HG03045 (cell line): ENCODE results near the gene GPR3.
"Not testable (repeated sequence)": the region's sequence is repeated elsewhere in the genome, so short reads cannot be mapped to it uniquely, and the experiment has no call there.

Experiments used
- ATAC-seq: cut with Tn5 transposase; IDR thresholded peaks from one replicate; pipeline ENCODE4 v1.9.1; 2021; ENCODE audit warnings: mild to moderate bottlenecking, moderate library complexity; ENCODE audit not compliant: unreplicated experiment

GPR3 gene

DNA sequence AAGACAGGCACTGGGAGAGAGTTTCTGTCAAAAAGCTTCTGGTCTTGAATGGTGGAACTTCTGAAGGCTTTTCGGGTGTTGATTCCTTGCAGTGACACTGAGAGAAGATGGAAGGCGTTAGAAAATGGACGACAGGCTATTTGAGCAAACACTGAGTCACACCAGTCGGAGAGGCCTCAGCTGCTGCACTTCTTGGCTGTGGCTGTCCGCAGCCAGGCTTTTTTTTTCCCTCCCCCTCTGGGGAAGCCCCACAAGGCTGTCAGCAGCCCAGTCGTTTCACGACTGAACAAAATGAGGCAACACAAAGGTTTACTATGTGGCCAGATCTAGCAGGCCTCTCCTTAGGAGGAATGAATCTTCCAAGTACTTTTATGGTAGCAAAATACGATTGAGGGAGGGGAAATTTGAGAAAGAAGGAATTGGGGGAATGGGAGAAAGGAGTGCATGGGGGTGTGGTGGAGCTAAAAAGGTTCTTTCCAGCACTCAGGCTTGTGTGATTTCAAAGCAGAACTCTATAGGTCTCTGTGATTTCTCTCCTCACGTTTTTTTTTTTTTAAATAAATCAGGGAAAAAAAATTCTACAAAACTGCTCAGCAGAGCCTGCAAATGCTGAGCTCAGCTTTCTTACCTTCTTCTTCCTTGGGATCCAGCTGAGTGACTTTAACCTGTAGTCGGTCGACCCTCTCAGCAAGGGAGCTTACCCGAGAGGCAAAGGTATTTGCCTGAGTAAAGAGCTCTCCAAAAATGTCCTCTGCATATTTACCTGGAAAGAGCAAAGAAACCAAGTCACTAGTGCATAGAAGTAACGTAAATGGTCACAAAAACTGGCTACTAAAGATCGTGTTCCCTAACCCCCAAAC lies 26.1 kb downstream of the GPR3 start:
- peak; percentile 73 for ATAC-seq

DNA sequence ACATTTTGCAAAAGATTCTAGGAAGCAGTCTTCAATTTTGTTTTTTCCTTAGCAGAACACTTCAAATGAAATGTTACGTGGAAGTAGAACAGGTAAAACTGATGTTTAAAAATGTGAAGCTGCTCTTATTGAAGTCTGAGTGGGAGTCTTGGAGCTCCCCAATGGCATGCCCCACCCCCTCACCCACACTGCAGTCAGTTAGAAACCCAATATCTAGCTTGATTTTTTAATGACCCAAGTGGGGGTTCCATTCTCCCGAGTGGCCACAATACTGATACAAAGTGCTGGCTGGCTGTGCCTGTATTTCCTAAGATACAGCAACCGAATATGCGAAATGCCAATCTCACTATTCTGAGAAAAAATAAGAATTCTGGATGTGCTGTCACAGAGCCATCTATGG lies 31.3 kb downstream of the GPR3 start:
- ATAC-seq, result no peak

DNA sequence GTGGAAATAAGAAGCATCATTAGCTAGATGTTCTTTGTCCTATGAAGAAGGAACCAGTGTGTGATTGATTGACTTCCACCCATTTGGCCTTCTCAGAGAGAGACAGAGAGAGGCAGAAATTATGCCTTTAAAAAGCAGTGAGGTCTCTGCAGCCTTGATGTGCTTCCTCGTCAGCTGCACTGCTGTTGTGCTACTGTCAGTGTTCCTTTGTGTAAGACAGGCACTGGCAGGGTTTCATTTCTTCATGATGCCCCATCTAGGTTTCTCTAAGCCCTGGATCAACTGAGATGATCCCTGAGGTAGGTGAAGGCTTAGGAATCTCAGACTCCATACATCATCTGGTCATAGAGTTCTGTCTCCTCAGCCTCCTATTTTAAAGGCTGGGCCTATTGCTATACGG lies 34.9 kb downstream of the GPR3 start:
- ATAC-seq, result no peak

DNA sequence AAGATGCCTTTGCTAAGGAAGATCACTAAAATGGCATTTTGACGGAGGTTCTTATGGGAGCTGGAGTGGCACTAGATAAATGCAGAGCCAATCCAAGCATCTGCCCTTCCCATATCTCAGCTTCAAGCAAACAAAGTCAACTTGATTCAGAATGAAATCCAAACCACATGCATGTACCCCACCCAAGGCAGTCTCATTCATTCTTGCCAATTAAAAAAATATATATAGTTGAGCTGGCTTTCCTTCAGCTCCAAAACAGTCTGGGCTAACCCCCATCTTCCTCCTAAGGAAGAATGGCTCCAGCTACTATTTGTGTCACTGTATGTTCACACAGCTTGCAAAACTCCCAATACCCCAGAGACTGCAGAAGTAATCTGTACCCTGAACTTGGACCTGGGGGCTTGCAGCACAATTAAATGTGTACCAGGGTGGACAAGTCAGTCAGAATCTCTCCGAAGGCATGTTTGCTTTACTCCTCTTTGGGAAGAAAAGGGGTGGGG lies 35.4 kb downstream of the GPR3 start:
- no peak for ATAC-seq

DNA sequence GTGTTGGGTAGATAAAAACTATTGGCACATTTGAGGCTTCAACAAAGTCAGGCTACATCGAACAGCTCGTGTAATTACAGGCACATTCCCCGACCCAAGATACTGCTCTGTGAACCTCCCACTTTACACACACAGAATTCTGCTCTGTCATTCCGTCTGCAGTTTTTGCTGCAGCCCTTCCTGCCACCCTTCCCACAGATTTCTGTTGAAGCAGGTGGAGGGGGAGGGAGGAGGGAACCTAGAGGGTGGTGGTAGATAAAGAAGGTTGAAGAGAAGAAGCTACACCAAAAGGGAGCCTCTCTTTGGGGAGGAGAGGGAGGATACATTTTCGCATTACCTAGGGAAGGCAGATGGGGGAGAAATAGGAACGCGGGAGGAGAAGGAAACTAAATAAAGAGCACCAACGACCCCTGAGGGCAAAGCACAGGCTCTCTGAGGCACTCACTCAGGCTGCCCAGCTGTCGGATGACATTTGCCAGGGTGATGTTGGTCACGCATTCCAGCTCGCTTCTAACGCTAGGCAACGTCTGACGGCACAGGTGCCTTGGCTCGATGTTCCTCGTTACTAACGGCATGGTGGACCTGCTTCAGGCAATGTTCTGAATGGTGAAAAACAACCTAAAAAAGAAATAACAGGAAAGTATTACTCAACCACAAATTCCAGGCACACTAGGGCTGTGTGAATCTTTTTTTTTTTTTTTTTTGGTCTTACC lies 36.0 kb downstream of the GPR3 start:
- ATAC-seq, result no peak

DNA sequence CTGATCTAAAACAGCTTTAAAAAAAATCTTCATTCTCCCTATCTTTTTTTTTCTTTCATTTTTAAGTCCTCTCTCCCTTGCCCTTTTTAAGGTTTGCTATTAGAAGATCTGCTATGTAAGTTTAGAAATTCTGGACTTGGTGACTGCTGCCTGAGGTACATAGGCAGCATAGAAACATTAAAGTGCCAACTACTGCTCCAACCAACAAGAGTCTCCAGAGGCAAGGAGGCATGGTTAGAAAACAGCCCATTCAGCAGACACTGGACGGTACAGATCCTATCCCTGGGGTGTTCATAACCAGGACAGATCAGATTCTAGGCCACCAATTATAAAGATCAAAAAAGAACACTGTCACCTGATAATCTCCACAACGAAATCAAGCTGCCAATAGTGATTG lies 36.6 kb downstream of the GPR3 start:
- ATAC-seq, result no peak

DNA sequence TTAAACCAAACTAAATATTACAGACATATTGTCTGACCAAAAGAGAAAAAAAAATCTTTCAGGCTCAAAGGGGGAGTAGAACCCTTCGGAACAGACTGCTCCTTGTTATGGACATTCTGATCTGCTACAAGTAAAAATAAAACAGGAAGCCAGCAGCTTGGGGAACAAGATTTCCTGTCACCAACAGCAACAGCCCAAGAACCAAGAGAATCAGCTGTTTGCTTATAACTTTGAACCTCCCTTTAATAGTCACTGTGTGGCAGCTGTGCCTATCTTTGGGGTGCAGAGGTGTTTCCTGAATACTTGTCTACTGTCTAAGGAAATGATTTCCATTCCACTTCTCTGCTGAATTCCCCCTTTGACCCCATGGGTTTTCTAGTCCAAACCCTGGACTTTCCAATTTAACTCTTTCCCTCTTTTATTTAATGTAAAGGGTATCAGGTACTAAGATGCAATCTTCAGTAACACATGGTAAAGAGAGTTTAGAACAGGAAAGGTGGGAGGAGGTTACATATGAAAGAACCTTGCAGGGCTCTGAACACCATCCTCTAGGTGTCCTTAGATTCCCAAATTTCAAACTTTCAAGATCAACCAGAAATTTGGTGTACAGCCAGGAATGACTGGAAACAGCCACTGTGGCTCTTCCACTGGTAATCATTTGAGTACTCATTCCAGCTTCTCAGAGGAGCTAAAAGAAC lies 38.6 kb downstream of the GPR3 start:
- no peak for ATAC-seq

DNA sequence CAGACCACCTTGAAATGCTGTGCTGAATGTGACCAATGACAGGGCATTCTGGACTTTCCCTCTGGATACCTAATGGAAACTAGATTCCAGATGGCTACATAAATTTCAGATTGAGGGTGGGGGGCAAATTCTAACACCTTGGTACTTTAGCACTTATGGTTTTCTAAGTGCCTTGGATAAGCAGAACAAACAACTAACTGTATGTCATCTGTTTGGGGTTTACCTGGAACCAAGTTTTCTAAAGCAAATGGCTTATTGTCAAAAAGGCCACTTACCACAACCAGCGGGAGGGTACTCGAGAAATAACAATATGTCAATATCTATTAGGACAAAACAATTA lies 39.1 kb downstream of the GPR3 start:
- ATAC-seq, result no peak

DNA sequence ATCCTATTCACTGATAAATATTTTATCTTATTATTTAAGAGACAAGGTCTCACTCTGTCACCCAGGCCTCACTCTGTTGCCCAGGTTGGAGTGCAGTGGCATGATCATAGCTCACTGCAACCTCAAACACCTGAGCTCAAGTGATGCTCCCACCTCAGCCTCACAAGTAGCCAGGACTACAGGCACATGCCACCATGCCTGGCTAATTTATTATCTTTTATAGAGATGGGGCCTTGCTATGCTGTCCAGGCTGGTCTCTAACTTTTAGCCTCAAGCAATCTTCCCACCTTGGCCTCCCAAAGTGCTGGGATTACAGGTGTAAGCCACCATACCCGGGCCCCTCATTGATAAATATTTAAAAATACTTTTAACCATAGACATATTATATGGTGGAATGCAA lies 40.3 kb downstream of the GPR3 start:
- ATAC-seq, result not testable (repeated sequence)

DNA sequence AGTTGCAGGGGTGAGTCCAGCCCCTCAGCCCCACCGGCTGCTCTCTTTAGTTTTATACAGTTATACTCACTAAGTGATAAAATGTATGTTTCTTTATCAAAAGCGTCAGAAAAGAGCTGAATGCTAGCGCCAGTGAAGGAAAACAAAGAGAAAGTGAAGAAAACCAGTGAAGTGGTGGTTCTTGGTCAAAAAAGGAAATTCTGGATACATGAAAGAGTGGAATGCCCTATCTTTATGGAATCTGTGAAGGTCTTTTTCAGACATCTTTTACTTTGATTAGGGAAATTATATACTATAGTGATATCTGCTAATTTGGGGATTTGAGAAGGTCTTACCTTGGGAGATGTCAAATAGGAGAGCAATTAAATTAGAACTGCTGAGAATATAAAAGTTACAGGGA lies 41.3 kb downstream of the GPR3 start:
- no peak for ATAC-seq

DNA sequence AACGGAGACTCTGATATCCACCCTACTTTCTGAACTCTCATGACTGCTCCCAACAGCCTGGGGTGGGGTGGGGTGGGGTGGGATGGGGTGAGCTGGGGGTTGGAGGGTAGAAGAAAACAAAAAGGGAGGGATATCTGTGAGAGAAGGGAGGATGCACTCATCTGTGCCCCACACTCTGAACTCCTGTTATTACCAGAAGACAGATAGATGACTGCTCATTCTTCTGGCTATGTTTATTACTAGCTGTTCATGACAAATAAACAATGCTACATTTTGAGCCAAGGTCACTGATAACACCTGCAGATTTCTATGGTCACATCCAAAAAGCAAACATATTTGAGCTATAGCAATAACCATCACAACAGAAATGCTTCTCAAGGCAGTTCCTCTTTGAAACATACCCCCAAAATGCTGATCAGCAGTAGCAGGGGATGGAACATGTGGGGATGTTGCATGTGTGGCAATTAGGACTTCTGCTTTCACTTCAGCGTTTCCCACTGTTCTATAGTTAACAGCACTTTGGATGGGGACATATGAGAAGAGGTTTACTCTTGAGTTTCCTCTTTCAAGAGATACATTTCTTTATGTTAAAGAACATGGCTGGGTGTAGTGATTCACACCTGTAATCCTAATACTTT lies 43.3 kb downstream of the GPR3 start:
- ATAC-seq, result no peak

DNA sequence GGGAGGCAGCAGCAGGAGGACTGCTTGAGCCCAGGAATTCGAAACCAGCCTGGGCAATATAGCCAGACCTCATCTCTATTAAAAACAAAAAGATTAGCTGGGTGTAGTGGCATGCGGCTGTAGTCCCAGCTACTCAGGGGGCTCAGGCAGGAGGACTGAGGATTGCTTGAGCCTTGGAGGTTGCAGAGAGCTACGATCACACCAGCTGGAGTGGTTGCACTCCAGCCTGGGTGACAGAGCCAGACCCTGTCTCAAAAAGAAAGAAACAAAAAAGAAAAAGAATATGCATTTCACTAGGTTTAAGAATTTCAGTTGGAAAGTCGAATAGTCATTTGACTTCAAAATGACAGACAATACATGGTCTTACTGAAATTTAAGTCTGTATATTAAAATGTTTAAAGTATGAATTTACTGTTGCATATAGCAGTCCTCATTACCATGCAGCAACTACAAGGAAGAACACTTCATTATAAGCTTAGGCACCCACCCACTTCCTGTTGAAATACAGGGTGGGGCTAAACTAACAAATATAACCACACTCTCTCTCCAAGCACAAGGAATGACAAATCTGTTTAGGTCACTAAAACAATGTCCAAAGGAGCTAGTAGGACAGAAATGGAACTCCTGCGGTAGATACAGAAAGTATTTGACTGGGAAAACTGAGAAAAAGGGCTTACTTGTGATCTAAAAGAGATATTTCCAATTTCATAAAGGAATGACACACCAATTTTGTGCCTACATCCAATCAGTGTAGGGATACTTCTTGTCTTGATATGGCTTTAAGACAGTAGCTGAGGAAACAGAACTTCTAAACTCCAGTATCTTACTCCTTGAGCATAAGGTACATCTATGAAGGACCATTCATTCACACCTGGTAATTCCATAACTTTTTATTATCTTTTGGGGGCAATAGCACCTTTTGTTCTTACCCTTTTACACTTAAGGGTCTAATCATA lies 44.1 kb downstream of the GPR3 start:
- ATAC-seq, result no peak

DNA sequence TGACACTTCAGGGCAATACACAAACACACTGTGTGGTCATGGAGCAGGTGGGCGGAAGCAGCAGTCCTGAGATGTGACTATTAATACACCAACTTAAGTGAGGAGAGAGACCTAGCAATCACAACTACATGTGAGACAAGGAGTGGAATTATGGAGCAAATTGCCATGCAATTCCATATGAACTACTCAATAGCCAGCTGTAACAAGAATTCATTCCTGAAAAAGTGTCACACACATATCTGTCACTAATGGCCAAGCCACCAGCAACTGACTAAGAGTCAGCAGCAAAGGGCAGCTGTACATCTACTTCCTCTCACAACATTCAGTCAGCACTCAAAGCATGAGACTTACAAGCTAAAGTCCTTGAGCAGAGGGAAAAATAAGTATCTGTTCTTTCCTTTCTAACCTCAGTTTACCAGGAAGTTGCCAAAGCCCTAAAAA lies 46.2 kb downstream of the GPR3 start:
- ATAC-seq, result no peak

DNA sequence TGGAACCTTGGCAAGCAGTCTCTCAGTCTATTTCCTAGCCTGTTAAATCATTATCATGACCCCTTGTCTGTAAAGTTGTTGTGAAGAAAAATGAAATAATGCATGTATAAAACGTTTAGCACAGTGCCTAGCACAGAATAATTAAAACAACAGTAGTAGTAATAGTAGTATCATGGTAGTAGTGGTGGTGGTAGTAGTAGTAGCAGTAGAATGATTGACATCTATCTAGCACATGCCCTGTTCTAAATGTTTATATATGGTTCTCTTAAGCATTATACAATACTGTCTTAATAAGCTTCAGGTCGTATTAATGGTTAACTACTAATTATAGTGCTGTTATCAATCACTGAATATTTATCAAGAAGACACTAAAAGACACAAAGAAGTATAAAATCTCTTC lies 46.7 kb downstream of the GPR3 start:
- no peak for ATAC-seq

DNA sequence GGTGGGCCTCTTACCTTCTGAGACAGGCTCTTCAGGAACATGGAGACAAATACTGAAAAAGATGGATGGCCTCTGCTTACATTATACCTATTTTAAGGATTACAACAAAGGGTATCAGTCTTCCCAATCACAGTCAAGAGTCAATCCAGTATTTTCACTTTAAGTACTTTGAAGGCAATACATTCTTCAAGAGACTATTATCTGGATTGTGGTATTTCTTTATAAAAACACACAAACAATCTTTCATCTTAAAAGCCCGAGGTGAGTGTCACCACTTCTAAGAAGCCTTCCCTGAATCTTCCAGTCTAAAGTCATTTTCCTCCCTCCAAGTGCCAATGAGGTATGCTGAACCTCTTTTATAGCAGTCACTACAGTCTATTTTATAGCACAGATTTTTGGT lies 52.2 kb downstream of the GPR3 start:
- no peak for ATAC-seq
